Ectodermal cell (in vitro differentiated cells): ENCODE measurements around the gene BBX.

ENCODE experiments used
- H3K27ac ChIP-seq: 2 replicates; pipeline ENCODE4 v1.7.0; 2013; ENCODE audit warnings: mild to moderate bottlenecking, low read depth, low read length; ENCODE audit not compliant: insufficient read depth, poor library complexity, severe bottlenecking
- H3K27me3 ChIP-seq: 2 replicates; pipeline ENCODE4 v1.7.0; 2013; ENCODE audit warnings: mild to moderate bottlenecking, low read length; ENCODE audit not compliant: insufficient read depth, control insufficient read depth, poor library complexity, severe bottlenecking
- H3K36me3 ChIP-seq: one replicate; pipeline ENCODE4 v1.7.0; 2013; ENCODE audit warnings: low read length; ENCODE audit not compliant: control insufficient read depth, insufficient read depth
- H3K4me1 ChIP-seq: one replicate; pipeline ENCODE4 v1.7.0; 2013; ENCODE audit warnings: low read length; ENCODE audit not compliant: control insufficient read depth, insufficient read depth
- H3K4me3 ChIP-seq: 2 replicates; pipeline ENCODE4 v1.7.0; 2013; ENCODE audit warnings: low read depth, low read length, control low read depth; ENCODE audit not compliant: insufficient read depth
- H3K9me3 ChIP-seq: 2 replicates; pipeline ENCODE4 v1.7.0; 2013; ENCODE audit warnings: mild to moderate bottlenecking, low read length, moderate library complexity; ENCODE audit not compliant: control insufficient read depth
- WGBS, 2 experiments: methylation state at CpG; one replicate each; pipeline ENCODE4 v1.1.7; 2013; ENCODE audit warnings: missing lambda C conversion rate in 2 of 2; 5-methylcytosine and 5-hydroxymethylcytosine counted together

BBX gene

DNA sequence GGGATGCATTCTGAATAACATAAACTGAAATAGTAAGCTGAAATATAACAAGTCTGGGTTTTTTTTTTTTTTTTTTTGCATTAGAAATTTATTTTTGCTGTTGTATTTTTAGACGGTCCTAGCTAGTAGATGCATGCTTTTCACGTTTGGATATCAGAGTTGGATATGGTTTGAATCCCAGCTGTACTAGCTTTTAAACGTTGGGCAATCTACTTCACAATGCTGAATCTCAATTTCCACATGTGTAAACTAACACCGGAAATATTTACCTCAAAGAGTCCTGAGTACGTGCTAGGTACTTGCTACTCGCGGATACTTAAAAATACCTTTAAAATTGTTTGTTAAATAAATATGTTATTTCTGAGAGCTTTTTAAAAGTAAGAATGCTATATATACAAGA lies 139.8 kb downstream of the BBX start:
- no peaks in the 10 kb centered on the region for H3K4me1 ChIP-seq
- no peaks in the 10 kb centered on the region for H3K36me3 ChIP-seq
- H3K4me3 ChIP-seq, result no peak overlapping the region
- H3K27ac ChIP-seq, result no peak overlapping the region
- H3K9me3 ChIP-seq, result no peaks in the 10 kb centered on the region
- 91 to 95% methylated on average over 4 to 5 of the region's 7 CpGs for WGBS, 2 experiments
- H3K27me3 ChIP-seq, result no peaks in the 10 kb centered on the region

DNA sequence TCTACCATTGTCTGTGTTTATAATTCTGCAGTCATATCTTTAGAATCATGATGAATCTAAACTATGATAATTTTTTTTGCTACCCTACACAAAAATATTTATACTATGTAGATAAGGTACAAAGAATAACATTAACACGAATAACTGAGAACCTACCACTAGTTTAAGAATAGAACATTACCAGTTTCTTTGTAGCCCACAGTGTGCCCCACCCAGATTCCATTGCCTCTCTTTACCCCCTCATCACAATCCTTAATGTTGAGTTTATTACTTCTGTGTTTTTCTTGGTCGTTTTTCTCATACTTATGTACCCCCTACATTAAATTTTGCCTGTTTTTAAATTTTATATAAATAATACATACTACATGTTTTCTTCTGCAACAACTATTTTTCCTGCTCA lies 140.5 kb downstream of the BBX start:
- Histone ChIP-seq H3K36me3 (no peaks in the 10 kb centered on the region), H3K4me1 (no peaks in the 10 kb centered on the region), H3K9me3 (no peaks in the 10 kb centered on the region), H3K27ac (no peak overlapping the region), H3K4me3 (no peak overlapping the region), H3K27me3 (no peaks in the 10 kb centered on the region)
- 67 to 89% methylated on average over 1 to 2 of the region's 2 CpGs for WGBS, 2 experiments

DNA sequence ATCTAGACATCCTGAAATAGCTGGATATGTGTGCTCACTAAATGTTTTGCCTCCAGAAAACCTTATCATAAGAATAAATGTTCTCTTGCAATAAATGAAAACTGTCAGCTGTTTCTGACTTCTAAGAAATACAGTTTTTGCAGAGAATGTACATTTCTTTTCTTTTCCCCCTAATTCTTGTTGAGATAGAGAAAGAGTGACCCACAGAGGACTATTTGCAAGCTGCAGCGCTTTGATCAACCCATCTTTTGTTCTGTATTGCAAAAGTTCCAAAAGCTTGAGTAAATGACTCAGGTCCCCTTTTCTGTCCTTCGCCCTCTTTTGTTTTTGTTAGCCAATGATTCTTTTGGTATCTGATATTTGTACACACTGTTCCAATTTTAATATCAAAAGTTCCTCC lies 141.9 kb downstream of the BBX start:
- no peaks in the 10 kb centered on the region for H3K4me1 ChIP-seq
- H3K27ac ChIP-seq, result no peak overlapping the region
- no peaks in the 10 kb centered on the region for H3K27me3 ChIP-seq
- H3K9me3 ChIP-seq, result no peaks in the 10 kb centered on the region
- no peaks in the 10 kb centered on the region for H3K36me3 ChIP-seq
- WGBS, 2 experiments, result 67 to 70% methylated on average over 1 to 2 of the region's 2 CpGs
- H3K4me3 ChIP-seq, result no peak overlapping the region

DNA sequence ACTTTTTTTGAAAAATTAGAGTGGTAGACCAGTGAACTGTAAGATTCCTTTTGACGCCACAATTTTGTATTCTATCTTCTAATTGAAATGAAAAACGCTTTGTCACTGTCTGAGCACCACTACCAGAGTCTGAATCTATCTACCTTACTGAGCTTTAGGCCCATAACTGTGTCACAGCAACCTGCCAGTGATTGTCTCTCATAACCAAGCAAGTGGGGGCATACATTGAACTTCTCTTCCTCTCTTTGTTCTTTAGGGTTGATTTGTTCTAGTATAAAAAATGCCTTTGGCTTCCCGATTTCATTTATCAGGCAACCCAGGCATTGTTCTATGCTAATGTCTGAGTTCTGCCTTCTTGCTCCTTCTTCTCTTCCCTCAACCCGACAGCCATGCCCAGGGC lies 142.6 kb downstream of the BBX start:
- Histone ChIP-seq H3K36me3 (no peaks in the 10 kb centered on the region), H3K4me3 (no peak overlapping the region), H3K9me3 (no peaks in the 10 kb centered on the region), H3K27ac (no peak overlapping the region), H3K27me3 (no peaks in the 10 kb centered on the region), H3K4me1 (no peaks in the 10 kb centered on the region)
- WGBS, 2 experiments, result 83 to 87% methylated on average over 4 of the region's 4 CpGs

DNA sequence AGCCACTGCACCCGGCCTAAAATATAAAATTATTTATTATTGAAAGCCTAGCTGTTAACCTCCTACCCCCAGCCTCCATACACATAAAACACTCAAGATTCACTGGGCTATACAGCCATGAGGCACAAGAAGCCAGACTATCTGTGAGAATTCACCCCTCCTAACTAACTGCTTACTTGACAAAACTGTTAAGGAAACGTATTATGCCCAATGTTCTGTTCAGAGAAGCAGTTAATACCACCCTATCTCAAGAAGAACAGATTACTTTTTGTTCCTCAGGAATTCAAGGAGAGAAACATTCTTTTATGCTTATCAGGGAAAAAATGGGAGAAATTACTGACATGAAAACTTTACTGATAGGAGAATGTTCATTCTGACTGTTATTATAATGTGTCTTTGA lies 144.1 kb downstream of the BBX start:
- no peaks in the 10 kb centered on the region for H3K36me3 ChIP-seq
- 94 to 95% methylated on average over 1 to 2 of the region's 2 CpGs for WGBS, 2 experiments
- no peak overlapping the region for H3K27ac ChIP-seq

DNA sequence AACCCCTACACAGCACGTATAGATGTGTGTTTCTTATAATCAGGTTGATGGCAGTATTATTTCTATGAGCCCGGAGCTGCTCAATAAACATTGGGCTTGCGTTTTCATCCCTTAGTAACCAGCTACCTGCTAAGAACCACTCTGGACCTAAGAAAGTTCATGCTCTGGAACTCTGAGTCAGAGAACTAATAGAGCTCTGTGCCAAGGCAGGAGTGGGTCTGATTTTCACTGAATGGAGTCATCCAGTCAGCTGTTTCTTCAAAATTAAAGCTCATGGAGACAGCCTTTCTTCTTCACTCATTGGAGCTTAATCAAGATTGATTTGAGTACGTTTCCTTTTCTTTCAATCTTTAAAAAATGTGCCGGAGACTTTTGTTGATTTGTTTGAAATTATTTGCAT lies 145.7 kb downstream of the BBX start:
- H3K27ac ChIP-seq, result no peak overlapping the region
- 92 to 95% methylated on average over 4 to 5 of the region's 5 CpGs for WGBS, 2 experiments

More for the DNA sequence above, 144.1 kb downstream of the BBX start:
- no peaks in the 10 kb centered on the region for H3K27me3 ChIP-seq
- H3K9me3 ChIP-seq, result no peaks in the 10 kb centered on the region
- no peak overlapping the region for H3K4me3 ChIP-seq
- H3K4me1 ChIP-seq, result no peaks in the 10 kb centered on the region

DNA sequence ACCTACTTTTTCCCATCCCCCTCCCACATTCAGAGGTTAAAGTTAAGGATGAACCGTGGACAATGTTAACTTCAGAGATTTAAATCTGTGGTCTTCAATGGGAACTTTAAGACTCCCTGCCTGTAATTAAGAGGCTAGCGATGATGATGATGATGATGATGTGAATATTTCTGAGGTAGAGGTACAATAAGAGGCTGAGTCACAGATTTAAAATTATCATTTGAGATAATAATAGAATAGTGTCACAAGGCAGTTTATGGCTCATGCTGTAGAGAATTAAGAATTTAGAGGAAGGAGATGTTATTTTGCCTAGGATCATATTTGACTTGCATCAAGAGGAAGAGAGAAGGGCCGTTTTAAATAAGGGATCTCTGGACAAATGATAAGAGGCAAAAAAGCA lies 146.2 kb downstream of the BBX start:
- Histone ChIP-seq H3K27ac (no peak overlapping the region), H3K4me3 (no peak overlapping the region), H3K36me3 (no peaks in the 10 kb centered on the region), H3K9me3 (no peaks in the 10 kb centered on the region), H3K27me3 (no peaks in the 10 kb centered on the region), H3K4me1 (no peaks in the 10 kb centered on the region)
- WGBS, 2 experiments, result 89 to 90% methylated on average over 3 of the region's 3 CpGs

More for the DNA sequence above, 145.7 kb downstream of the BBX start:
- Histone ChIP-seq H3K4me3 (no peak overlapping the region), H3K36me3 (no peaks in the 10 kb centered on the region), H3K4me1 (no peaks in the 10 kb centered on the region), H3K9me3 (no peaks in the 10 kb centered on the region), H3K27me3 (no peaks in the 10 kb centered on the region)

DNA sequence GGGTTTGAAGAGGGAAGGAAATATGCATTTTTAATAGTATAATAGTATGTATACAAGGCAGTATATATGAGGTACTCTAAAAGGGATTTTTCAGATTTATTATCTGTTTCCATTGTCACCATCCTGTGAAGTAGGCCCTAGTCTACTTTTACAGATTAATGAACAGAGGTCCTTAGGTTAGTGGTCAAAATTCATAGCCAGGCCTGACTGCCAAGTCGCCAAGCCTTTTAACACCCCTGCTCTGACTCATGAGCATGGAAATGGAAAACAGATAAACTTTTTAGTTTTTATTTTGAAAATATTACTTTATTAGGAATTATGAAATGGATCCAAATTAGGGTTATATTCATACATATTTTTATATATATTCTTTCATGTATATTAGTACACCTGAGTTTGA lies 146.9 kb downstream of the BBX start:
- WGBS, 2 experiments, result 85% methylated on average over 1 of the region's 1 CpG; no CpG with 5 or more reads in 1 of the 2 experiments
- Histone ChIP-seq H3K27me3 (no peaks in the 10 kb centered on the region), H3K9me3 (no peaks in the 10 kb centered on the region), H3K4me1 (peaks cover 4% of the 10 kb centered on the region), H3K4me3 (no peak overlapping the region), H3K36me3 (no peaks in the 10 kb centered on the region), H3K27ac (no peak overlapping the region)

DNA sequence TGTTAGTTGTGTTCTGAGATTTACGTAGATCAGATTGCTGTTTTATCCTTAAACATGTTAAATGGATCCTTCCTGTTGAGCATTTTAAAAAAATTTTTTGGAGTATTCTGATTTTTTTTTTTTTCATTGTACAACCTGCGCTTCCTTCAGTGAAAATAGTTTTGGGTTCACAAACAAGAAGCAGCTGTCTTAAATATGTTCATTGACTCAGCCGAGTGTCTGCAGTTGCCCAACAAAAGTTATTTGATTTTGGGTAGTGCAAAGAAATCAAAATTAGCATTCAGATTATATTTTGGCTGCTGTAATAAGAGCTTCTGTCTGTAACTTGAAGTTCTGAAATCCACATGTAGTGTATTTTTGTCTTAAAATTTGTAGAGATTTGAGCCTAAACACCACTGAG lies 148.2 kb downstream of the BBX start:
- no peaks in the 10 kb centered on the region for H3K27me3 ChIP-seq
- H3K36me3 ChIP-seq, result no peaks in the 10 kb centered on the region
- H3K4me1 ChIP-seq, result peaks cover 4% of the 10 kb centered on the region
- H3K9me3 ChIP-seq, result no peaks in the 10 kb centered on the region
- H3K4me3 ChIP-seq, result no peak overlapping the region
- WGBS, 2 experiments, result 93 to 97% methylated on average over 3 of the region's 3 CpGs
- H3K27ac ChIP-seq, result no peak overlapping the region

DNA sequence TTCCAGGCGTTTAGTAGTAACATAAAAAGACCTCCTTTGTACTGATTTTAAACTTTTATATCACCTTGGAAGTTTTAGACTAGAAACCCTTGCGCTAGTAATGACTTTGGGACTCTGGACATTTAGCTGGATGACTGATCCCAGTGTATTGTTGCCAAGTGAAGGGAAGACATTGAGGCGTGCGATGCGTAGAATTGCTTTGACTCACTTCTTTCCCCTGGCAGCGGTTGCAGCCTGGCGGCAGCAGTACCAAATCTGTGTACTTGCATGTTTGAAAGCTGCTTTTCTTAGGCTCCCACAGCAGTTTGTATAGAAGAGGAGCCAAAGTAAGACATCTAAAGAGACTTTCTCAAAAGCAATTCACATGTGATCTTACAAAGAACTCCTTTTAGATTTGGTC lies 151.6 kb downstream of the BBX start:
- Histone ChIP-seq H3K36me3 (no peaks in the 10 kb centered on the region), H3K4me3 (no peak overlapping the region), H3K9me3 (no peaks in the 10 kb centered on the region), H3K4me1 (peaks cover 5% of the 10 kb centered on the region), H3K27me3 (no peaks in the 10 kb centered on the region), H3K27ac (no peak overlapping the region)
- 93 to 94% methylated on average over 7 of the region's 7 CpGs for WGBS, 2 experiments

DNA sequence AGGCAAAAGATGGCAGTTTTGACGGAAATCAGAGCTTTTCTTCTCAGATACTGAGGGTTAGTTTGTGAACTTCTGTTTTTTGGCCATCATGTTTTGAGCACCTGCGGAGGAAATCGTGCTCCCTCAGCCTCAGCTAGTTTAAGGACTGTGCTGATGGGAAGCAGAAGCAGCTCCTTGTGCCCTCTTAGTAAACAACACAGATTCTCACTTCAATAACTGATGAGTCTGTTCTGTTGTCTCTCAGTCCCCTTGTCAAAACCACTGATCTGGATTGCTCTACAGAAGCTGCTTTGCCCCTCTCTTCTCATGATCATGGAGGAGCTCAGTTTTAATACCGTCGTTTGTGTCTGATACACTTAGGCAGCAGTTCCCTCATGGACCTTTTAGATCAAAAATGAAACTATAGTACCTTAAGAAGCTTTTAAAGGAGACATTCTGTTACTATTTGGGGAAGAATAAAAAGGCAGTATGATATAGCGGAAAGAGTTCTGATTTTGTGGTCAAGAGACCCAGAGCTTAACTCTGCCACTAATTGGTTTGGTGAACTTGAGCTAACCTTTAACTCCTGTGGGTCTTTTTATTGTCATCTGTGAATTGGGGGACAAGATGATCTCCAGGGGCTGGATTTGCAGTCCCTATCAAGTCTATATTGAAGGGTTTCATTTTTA lies 152.6 kb downstream of the BBX start:
- no peaks in the 10 kb centered on the region for H3K27me3 ChIP-seq
- H3K4me3 ChIP-seq, result no peak overlapping the region
- H3K27ac ChIP-seq, result no peak overlapping the region
- H3K9me3 ChIP-seq, result no peaks in the 10 kb centered on the region
- no peaks in the 10 kb centered on the region for H3K36me3 ChIP-seq
- 93% methylated on average over 6 of the region's 6 CpGs for WGBS, 2 experiments
- peaks cover 11% of the 10 kb centered on the region for H3K4me1 ChIP-seq
